NCI-H345 treated with DMSO at 0.1 percent for 48 hours (cell line): ENCODE results near the gene C8G.

ENCODE experiments used
- DNase-seq: peaks from one replicate; lab custom pipeline; 2025; ENCODE audit not compliant: unreplicated experiment; lab: John Stamatoyannopoulos, UW

C8G gene

GRCh38 chr9:136944519-136945332 lies at the start of gene C8G, which contains the start of gene FBXW5:
Gene C8G, plus strand, starts transcription at chr9:136945243. Its CDS starts 78 bp downstream, at chr9:136945321.
Gene FBXW5, minus strand, starts transcription at chr9:136944738. Its CDS starts 655 bp downstream, at chr9:136944083.
- peak; percentile 92 for DNase-seq

DNA sequence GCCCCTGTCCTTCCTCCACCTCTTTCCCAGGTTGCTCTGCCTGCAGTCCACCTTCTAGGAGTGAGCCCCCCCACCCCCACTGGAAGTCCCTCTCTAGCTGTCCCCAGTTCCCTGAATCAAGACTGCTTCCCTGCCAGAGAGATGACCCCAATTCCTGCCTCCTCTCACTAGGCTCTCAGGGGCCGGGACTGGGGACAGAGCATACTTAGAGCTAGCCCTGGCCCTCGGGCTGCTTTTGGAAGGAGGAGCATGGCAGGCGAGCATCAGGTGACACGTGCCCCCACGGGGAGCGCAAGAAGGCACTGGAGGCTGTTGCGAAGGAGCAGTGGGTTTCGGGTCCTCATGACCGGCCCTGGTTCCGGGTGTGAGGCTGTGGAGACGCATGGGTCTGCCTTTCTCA lies 49.0 kb upstream of the C8G start:
- no peak for DNase-seq

- DNase-seq = no peak
Observed at GRCh38 chr9:136898483-136899100, 46.5 kb upstream of the C8G start.

- no peak for DNase-seq
Observed at GRCh38 chr9:136899196-136899595, 45.8 kb upstream of the C8G start.

- no peak for DNase-seq
Observed at GRCh38 chr9:136900556-136900955, 44.5 kb upstream of the C8G start.

GRCh38 chr9:136900988-136901515 lies 44.0 kb upstream of the C8G start:
- DNase-seq = no peak

- no peak for DNase-seq
Observed at GRCh38 chr9:136901516-136902258, 43.4 kb upstream of the C8G start.

DNA sequence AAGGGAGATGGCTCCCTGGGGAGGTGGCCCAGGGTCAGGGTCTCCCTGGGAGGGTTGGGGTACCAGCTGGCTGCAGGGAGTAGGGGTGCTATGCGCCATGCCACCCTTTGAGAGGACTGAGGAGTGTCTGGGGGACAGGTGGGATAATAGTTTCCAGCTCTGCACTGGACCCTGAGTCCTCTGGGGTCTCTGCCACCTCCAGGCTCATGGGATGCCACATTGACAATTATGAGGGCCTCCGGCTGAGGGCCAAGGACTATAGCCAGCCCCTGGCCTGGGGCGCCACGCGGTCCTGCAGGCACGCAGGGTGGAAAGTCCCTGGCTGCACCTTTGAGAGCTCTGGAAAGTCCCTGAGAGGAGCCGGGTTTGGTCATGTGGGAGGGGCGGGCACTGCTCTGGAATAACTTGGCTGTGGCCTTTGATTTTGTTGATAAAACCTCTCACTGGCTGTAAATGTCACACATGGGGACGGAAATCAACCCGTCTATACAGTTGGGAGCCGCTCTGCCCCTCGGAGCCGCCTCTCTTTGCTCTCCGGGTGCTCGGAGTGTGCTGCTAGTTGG lies 42.7 kb upstream of the C8G start:
- no peak for DNase-seq

GRCh38 chr9:136903041-136903554 lies 41.9 kb upstream of the C8G start:
- no peak for DNase-seq

- no peak for DNase-seq
Observed at GRCh38 chr9:136906266-136906665, 38.8 kb upstream of the C8G start.

GRCh38 chr9:136907011-136907914 lies 37.8 kb upstream of the C8G start:
- DNase-seq = no peak

GRCh38 chr9:136910197-136910900 lies 34.7 kb upstream of the C8G start:
- no peak for DNase-seq

DNA sequence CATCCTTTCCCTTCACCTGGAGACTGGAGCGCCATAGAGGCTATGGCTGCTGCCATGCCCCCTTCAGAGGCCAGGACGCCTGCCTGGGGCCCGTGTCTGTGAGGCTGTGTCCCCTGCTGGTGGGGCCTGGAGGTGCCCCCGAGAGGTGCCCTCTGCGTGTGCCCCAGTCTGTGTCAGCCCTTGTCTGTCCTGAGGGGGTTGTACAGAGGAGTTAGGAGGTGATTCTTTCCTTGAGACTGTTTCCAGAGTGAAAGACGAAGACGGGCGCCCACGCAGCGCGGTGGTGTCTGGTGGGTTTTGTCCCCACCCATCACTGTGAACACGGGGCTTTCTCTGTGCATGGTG lies 34.2 kb upstream of the C8G start:
- no peak for DNase-seq

DNA sequence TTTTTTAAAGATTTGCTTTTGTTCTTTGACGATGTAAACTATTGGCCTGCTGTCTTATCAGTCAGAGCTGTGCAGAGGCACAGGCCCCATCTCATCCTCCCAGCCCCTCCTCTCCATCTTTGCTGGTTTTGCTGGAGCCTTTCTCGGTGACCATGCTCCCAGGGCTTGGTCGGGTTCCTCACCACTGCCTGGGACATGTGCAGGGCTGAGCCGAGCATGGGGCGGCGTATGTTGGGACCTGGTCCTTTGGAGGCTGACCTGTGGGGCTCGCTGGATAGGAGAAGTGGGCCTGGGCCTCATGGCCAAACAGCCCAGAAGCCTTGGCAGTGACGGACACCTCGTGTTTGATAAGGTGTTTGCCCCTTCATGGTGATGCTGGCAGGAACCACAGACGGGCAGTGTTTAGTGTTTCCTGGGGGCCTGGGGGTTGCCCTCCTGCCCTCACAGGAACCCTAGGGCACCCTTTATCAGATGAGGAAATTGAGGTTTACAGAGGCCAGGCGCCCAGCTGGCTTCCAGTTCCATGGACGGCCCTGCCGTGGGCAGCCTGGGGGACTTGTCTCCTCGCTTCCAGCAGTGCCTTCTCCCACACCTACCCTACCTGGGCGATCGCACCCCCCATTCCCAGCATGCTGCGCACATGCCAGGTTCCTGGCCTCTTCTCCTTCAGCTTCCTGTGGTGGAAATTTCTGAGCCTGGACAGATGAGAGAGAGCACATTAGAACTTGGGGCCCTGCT lies 31.2 kb upstream of the C8G start:
- no peak for DNase-seq

- DNase-seq = no peak
Observed at GRCh38 chr9:136915632-136916329, 29.3 kb upstream of the C8G start.

DNA sequence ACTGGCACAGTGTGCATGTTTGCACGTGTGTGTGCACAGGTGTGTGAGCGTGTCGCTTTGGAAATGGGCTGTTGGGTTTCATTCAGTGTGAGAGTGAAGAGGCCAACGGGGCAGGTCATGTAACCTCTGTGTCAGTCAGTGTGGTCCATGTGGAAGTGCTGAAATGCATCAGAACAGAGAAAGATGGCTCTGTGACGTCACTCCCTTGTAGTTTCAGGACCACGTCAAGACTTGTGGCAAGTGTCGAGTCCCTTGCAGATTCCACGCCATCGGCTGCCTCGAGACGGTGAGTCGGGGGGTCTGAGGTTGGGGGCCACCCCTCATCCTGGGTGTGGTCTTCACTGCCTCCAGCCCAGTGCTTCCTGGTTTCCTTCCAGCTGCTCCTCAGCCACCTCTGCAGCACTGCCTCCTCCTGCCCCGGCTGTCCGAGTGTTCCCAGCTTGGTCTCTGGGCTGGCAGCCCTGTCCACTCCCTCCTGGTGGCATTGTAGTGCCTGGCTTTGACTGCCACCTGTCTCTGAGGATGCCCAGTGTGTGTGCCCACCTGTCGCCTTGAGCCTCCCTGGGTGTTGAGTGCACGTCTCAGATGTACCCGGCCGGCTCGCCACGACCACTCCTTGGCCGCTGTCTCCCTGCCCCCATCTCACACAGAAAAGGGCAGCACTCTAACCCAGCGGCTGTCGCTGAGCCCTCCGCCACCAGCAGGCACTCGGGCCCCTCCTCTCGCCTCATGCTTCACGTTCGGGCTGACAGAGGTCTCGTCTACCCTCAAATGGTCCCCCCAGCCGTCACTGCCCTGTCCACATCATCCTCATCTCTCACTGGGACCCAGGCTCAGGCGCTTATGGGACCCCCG lies 28.5 kb upstream of the C8G start:
- DNase-seq = no peak

- no peak for DNase-seq
Observed at GRCh38 chr9:136917902-136918301, 27.1 kb upstream of the C8G start.
